Kidney glomerular epithelial cell (primary cell): ENCODE measurements around the gene CSNK1G3.
"Not testable (repeated sequence)": the region's sequence is repeated elsewhere in the genome, so short reads cannot be mapped to it uniquely, and the experiment has no call there.

Source experiments
- DNase-seq: peaks from one replicate; lab custom pipeline; 2025; lab: John Stamatoyannopoulos, UW

CSNK1G3 gene

DNA sequence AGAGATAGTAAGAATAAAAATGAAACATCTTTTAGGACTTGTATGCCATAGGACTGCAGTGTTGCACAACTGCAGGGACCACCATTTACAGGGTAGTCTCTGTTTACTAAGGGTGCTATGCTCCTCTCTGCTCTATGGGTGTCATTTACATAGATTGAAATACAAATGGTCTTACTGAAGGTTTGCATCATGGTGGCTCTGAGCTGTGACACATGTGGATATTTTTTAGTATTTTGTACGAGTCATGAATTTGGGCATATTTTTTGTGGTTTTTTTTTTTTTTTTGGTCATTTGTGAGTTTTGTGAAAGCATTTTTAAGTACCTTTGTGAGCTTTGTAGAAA is 47.4 kb downstream of the CSNK1G3 start:
- DNase-seq = no peak

- DNase-seq = no peak
Observed at GRCh38 chr5:123561230-123561629, 49.3 kb downstream of the CSNK1G3 start.

DNA sequence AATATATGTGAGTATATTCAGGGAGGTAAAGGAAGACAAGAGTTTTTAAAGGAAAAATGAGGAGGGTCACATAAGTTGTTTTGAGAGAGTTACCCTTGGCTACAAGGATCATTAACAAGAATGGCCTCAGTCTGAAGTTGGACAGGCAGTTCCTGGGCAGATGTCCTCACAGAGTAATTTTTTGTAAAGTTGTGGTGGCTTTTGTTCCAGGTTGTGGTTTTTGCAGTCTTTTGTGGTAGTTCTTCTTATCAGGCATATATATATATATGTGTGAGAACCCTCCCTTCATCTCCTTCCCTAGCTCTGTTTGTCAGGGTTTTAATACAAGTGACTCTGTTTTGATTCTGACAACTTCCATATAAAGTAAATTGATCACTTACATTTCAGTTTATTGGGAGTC is 60.0 kb downstream of the CSNK1G3 start:
- no peak for DNase-seq

GRCh38 chr5:123578390-123578789 is 66.4 kb downstream of the CSNK1G3 start:
- DNase-seq = no peak

GRCh38 chr5:123579410-123579809 is 67.4 kb downstream of the CSNK1G3 start:
- no peak for DNase-seq

- DNase-seq = no peak
Observed at GRCh38 chr5:123582550-123583285, 70.7 kb downstream of the CSNK1G3 start.

DNA sequence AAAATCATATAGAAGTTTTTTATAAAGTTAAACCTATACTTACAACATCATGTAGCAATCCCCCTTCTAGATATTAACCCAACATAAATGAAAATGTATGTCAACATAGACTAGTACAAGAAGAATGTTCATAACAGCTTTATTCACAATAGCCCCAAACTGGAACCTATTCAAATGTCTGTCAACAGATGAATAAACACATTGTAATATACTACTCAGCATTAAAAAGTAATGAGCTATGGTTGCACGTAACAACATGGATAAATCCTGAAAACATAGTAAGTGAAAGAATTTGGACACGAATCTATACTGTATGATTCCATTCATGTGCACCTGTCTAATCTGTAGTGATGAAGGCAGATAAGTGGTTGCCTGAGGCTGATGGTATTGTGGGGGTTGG is 73.9 kb downstream of the CSNK1G3 start:
- no peak for DNase-seq

- no peak for DNase-seq
Observed at GRCh38 chr5:123594434-123594833, 82.5 kb downstream of the CSNK1G3 start.

DNA sequence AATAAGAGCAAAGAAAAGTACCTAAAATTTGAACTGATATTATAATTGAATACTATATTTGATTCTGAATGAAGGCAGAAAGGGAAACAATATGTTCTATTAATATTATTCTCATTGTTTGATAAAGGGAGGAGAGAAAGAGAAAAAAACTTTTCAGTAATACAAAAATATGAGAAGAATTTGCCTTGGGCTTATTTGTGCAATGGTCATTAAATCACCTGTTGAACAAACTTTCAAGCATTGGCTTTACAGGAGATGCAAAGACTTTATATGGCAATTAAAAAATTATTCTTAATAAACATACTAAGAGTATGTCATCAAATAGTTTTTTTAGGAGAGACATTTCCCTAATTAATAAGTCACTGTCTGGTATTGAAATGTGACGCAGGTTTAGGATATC is 85.0 kb downstream of the CSNK1G3 start:
- no peak for DNase-seq

DNA sequence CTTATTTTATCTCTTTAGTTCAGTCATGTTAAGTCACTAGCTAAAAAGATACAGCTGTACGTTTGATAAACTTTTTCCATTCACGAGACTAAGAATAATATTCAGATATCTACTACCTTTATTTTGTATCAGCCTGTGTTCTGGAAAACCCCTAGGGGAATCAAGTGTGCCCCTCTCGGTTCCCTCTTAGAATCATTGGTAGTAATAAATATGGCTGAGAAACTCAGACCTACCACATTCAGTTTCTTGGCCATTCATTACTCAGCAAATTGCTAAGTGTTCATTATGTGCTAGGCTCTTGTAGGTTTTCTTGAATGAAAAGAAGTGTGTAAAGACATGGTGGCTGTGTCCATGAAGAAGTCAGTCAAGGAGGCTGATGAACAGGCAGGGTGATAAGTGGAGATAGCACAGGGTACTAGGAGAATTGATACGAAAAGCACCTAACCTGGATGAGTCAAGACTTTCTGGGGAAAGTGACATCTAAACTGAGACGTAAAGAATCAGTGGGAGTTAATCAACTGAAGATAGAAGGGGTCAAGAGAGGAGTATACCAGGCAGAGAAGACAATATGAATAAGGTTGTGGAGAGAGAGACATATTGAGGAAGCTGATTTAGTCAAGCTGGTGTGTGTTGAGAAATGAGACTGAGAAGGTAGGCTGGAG is 86.2 kb downstream of the CSNK1G3 start:
- no peak for DNase-seq

- peak; percentile 45 for DNase-seq
Observed at GRCh38 chr5:123599171-123599570, 87.2 kb downstream of the CSNK1G3 start.

DNA sequence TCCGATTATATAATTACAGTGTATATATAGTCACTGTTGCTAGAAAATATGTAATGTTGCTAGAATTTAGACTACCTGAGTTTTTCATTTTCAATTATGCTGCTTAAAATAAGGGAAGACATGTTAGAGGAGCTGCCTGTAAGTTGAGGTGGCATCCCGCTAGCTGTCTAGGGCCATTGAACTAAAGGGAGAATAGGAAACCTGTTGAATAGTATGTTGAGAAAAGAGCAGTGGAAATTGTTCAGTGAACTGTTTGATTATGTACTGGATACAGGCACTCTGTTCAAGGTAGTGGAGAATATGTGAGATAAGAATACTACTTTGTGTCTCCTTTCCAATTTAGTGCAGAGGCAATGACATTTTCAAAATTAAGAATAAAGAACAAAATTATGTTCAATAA is 89.6 kb downstream of the CSNK1G3 start:
- no peak for DNase-seq

DNA sequence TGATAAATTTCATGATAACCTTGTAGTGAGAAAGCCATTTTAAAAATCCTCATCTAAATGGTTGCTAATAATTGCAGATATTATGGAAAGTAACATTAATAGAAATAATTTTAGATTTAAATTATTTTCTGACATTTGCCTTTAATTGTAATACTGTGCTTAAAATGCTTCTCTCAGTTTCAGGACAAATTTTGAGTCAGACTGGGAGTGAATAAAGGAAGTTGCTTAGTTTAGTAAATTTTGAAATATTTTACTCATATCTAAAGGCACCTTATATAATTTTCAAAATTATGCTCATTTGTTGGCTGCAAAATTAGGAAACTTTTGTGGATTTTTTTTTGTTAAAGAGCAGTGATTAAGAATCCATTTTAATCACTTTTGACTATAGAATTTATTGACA is 93.8 kb downstream of the CSNK1G3 start:
- no peak for DNase-seq

- no peak for DNase-seq
Observed at GRCh38 chr5:123610209-123610608, 98.2 kb downstream of the CSNK1G3 start.

DNA sequence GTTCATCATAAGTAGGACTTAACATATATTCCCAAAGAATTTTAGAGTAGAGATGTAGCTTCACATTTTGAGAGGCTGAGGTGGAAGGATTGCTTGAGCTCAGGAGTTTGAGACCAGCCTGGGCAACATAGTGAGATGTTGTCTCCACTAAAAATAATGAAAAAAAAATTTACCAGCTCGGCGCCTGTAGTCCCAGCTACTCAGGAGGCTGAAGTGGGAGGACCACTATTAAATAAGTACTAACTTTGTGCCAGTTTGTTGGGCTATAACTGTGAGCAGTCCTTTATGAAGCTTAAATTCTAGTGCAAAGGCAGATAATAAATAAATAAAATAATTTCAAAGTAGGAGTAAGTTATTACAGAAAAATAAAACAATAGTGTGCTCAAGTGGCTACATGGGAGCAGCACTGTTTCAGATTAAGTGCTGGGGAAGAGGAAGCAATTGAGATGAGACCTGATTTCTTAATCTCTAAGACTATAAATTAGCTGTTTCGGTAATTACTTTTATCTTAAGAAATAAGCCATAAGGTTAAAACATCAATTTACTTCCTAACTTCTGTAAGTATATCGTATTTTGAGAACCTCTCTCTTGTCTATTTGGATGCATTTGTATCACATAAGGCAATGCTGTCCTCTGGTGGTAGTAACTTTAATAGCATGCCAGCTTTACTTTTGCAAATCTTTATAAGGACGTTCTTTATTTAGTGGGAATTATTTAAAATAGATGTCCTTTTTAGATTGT is 98.9 kb downstream of the CSNK1G3 start:
- peak; percentile 61 for DNase-seq

- no peak for DNase-seq
Observed at GRCh38 chr5:123611406-123611709, 99.4 kb downstream of the CSNK1G3 start.

DNA sequence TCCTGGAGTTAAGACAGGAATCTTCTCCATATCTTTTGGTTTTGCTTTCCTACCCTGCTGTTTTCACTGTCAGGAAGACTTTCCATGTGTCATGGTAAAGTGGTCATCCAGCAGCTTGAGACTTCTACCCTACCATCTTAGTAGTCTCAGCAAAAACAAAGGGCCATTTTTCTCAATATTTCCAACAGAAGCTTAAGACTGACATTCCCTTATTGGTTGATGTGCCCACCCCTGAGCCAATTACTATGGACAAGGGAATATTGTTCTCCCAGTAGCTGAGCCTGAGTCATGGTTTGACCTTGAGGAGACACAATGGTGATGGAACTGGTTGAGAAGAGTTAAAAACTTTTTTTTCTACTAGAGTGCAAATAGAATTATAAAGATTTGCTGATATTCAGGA is 105.6 kb downstream of the CSNK1G3 start:
- DNase-seq = no peak

- no peak for DNase-seq
Observed at GRCh38 chr5:123626051-123626450, 114.1 kb downstream of the CSNK1G3 start.

GRCh38 chr5:123628860-123629544 is 117.0 kb downstream of the CSNK1G3 start:
- DNase-seq = no peak

- DNase-seq = no peak
Observed at GRCh38 chr5:123636006-123636405, 124.0 kb downstream of the CSNK1G3 start.

GRCh38 chr5:123637028-123637427 is 125.1 kb downstream of the CSNK1G3 start:
- DNase-seq = not testable (repeated sequence)

- no peak for DNase-seq
Observed at GRCh38 chr5:123639244-123639643, 127.3 kb downstream of the CSNK1G3 start.
